ENCODE data around the gene TYR. TPM values are rescaled to one million over a fixed set of nuclear protein-coding genes. Genes with fewer than 3 reads are reported as not detected.
"Not testable (repeated sequence)": the region's sequence is repeated elsewhere in the genome, so short reads cannot be mapped to it uniquely, and the experiment has no call there.

Gene TYR
- total RNA-seq, 1 experiment from 2014 or later: not detected

DNA sequence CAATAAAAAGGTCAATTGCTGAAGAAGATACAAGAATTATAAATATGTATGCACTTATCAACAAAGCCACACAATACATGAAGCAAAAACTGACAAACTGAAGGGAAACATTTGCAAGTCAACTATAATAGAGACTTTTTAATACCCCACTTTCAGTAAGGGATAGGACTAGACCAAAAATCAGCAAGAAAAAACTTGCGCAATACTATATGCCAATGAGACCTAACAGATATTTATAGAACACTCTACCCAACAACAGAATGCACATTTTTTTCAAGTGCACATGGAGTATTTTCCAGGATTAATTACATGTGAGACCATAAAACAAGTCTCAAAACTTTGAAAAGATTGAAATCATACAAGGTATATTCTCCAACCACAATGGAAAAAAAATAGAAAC, 83.8 kb downstream of the TYR start:
- POLR2A ChIA-PET; H3K27ac ChIP-seq (ENCODE audit: low read length); DNase-seq (ENCODE audit: low read depth, low spot score); H3K36me3 ChIP-seq (ENCODE audit: control insufficient read depth, insufficient read depth, low read length); intact Hi-C loops (cut with micrococcal nuclease; ENCODE audit: unreplicated experiment); in situ Hi-C loops (cut with HindIII; ENCODE audit: low pct_unique_long_range_greater_than_20kb, low sequenced_read_pairs); H3K9me3 ChIP-seq (ENCODE audit: control insufficient read depth, insufficient read depth, low read depth, low read length); H3K4me1 ChIP-seq (ENCODE audit: control insufficient read depth, insufficient read depth, low read length); H3K27me3 ChIP-seq (ENCODE audit: control insufficient read depth, insufficient read depth, low read length); CTCF ChIA-PET; ATAC-seq; BruUV-seq (replicated peaks); H3K4me3 ChIP-seq (ENCODE audit: low read depth in 2 of 2, low read length in 2 of 2): not testable (repeated sequence)

DNA sequence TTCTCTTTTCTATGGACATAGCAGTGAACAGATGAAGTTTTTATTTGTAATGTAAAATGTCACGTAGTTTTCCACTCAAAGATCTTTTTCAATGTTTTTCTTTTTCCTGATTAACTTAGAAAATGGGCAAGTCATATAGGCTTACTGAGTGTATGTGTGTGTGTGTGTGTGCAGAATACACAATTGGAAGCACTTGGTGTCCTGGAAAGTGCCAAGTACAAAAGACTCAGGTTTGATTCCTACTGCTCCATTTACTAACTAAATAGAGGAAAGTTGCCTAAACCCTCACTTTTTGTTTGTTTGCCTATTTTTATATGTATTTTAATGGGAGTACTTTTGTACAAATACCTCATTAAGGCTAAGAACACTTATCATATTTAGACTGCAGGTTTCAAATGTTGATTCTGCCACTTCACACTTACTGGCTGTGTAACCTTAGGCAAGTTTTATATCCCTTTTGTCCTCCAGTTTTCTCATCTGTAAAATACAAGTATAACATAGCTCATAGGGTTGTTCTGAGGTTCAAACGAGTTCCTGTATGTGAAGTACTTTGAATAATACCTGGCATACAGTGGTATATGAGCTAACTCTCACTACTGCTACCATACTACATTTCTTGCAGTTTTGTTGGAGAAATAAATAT, 90.1 kb downstream of the TYR start:
- intact Hi-C loops (cut with micrococcal nuclease; ENCODE audit: unreplicated experiment): no loop called here
- ChIA-PET POLR2A (no interaction called here), CTCF (interaction anchor here (0.6 kb wide), 1 partner anchor 287 kb away, joined by 3 read pairs; no protein-coding TSS in a partner anchor)
- Histone ChIP-seq H3K4me1 (ENCODE audit: control insufficient read depth, insufficient read depth, low read length) (no peaks in the 10 kb centered on the region), H3K36me3 (ENCODE audit: control insufficient read depth, insufficient read depth, low read length) (no peaks in the 10 kb centered on the region), H3K27ac (ENCODE audit: low read length) (no peak overlapping the region), H3K27me3 (ENCODE audit: control insufficient read depth, insufficient read depth, low read length) (no peaks in the 10 kb centered on the region), H3K9me3 (ENCODE audit: control insufficient read depth, insufficient read depth, low read depth, low read length) (no peaks in the 10 kb centered on the region), H3K4me3 (ENCODE audit: low read depth in 2 of 2, low read length in 2 of 2) (no peak overlapping the region)
- ATAC-seq (no peak), DNase-seq (ENCODE audit: low read depth, low spot score) (no peak)
- TF ChIP-seq TCF7L2 (IDR thresholded peaks at IDR 0.05; ENCODE audit: low read depth, low read length) (no peak), SIN3A (IDR thresholded peaks at IDR 0.05; ENCODE audit: borderline replicate concordance, insufficient read depth, low read depth, low read length) (no peak), POLR2AphosphoS5 (IDR thresholded peaks at IDR 0.05; ENCODE audit: low read depth, low read length) (no peak)
- TF ChIP-seq, protein P1, sequence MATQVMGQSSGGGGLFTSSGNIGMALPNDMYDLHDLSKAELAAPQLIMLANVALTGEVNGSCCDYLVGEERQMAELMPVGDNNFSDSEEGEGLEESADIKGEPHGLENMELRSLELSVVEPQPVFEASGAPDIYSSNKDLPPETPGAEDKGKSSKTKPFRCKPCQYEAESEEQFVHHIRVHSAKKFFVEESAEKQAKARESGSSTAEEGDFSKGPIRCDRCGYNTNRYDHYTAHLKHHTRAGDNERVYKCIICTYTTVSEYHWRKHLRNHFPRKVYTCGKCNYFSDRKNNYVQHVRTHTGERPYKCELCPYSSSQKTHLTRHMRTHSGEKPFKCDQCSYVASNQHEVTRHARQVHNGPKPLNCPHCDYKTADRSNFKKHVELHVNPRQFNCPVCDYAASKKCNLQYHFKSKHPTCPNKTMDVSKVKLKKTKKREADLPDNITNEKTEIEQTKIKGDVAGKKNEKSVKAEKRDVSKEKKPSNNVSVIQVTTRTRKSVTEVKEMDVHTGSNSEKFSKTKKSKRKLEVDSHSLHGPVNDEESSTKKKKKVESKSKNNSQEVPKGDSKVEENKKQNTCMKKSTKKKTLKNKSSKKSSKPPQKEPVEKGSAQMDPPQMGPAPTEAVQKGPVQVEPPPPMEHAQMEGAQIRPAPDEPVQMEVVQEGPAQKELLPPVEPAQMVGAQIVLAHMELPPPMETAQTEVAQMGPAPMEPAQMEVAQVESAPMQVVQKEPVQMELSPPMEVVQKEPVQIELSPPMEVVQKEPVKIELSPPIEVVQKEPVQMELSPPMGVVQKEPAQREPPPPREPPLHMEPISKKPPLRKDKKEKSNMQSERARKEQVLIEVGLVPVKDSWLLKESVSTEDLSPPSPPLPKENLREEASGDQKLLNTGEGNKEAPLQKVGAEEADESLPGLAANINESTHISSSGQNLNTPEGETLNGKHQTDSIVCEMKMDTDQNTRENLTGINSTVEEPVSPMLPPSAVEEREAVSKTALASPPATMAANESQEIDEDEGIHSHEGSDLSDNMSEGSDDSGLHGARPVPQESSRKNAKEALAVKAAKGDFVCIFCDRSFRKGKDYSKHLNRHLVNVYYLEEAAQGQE (IDR thresholded peaks at IDR 0.05; ENCODE audit: insufficient read depth in 1 of 2, low read depth in 2 of 2, low read length in 1 of 2): no peak
- TF ChIP-seq, protein P2, sequence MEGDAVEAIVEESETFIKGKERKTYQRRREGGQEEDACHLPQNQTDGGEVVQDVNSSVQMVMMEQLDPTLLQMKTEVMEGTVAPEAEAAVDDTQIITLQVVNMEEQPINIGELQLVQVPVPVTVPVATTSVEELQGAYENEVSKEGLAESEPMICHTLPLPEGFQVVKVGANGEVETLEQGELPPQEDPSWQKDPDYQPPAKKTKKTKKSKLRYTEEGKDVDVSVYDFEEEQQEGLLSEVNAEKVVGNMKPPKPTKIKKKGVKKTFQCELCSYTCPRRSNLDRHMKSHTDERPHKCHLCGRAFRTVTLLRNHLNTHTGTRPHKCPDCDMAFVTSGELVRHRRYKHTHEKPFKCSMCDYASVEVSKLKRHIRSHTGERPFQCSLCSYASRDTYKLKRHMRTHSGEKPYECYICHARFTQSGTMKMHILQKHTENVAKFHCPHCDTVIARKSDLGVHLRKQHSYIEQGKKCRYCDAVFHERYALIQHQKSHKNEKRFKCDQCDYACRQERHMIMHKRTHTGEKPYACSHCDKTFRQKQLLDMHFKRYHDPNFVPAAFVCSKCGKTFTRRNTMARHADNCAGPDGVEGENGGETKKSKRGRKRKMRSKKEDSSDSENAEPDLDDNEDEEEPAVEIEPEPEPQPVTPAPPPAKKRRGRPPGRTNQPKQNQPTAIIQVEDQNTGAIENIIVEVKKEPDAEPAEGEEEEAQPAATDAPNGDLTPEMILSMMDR (IDR thresholded peaks at IDR 0.05): no peak
- BruUV-seq (replicated peaks): no TSS peak
- in situ Hi-C loops (cut with HindIII; ENCODE audit: low pct_unique_long_range_greater_than_20kb, low sequenced_read_pairs): no loop called here

DNA sequence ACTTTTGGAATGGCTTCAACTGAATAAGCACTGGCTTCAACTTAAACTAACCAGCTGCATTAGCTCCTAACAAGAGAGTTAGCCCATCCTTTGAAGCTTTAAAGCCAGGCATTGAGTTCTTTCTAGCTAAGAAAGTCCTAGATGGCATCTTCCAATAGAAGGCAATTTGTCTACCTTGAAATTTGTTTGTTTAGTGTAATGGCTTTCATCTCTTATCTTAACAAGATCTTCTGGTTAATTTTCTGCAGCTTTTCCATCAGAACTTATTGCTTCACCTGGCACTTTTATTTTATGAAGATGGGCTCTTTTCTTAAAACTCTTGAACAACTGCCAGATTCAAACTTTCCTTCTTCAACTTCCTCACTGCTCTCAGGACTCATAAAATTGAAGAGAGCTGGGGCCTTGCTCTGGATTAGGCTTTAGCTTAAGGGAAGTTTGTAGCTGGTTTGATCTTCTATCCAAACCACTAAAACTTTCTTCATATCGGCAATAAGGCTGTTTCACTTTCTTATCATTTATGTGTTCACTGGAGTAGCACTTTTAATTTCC, 94.9 kb downstream of the TYR start:
- CTCF ChIA-PET; DNase-seq (ENCODE audit: low read depth, low spot score); H3K27ac ChIP-seq (ENCODE audit: low read length); POLR2A ChIA-PET; H3K27me3 ChIP-seq (ENCODE audit: control insufficient read depth, insufficient read depth, low read length); BruUV-seq (replicated peaks); in situ Hi-C loops (cut with HindIII; ENCODE audit: low pct_unique_long_range_greater_than_20kb, low sequenced_read_pairs); H3K4me1 ChIP-seq (ENCODE audit: control insufficient read depth, insufficient read depth, low read length); H3K9me3 ChIP-seq (ENCODE audit: control insufficient read depth, insufficient read depth, low read depth, low read length); H3K36me3 ChIP-seq (ENCODE audit: control insufficient read depth, insufficient read depth, low read length); H3K4me3 ChIP-seq (ENCODE audit: low read depth in 2 of 2, low read length in 2 of 2); ATAC-seq; intact Hi-C loops (cut with micrococcal nuclease; ENCODE audit: unreplicated experiment): not testable (repeated sequence)

DNA sequence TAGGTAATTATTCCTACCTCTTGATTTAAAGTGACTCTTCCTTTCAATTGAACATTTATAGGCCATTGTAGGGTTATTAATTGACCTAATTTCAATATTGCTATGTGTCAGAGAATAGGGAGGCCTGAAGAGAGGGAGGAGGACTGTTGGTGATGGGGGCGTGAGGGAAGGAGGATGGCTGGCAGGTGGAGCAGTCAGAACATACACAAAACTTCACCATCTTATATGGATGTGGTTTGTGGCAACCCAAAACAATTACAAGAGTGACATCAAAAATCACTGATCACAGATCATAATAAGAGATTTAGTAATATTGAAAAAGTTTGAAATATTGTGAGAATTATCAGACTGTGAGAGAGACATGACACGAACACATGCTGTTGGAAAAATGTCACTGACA, 95.5 kb downstream of the TYR start:
- in situ Hi-C loops (cut with HindIII; ENCODE audit: low pct_unique_long_range_greater_than_20kb, low sequenced_read_pairs); intact Hi-C loops (cut with micrococcal nuclease; ENCODE audit: unreplicated experiment); ATAC-seq; H3K36me3 ChIP-seq (ENCODE audit: control insufficient read depth, insufficient read depth, low read length); H3K9me3 ChIP-seq (ENCODE audit: control insufficient read depth, insufficient read depth, low read depth, low read length); DNase-seq (ENCODE audit: low read depth, low spot score); H3K27ac ChIP-seq (ENCODE audit: low read length); H3K27me3 ChIP-seq (ENCODE audit: control insufficient read depth, insufficient read depth, low read length); CTCF ChIA-PET; H3K4me3 ChIP-seq (ENCODE audit: low read depth in 2 of 2, low read length in 2 of 2); BruUV-seq (replicated peaks); POLR2A ChIA-PET; H3K4me1 ChIP-seq (ENCODE audit: control insufficient read depth, insufficient read depth, low read length): not testable (repeated sequence)
